ENCODE results near the gene NR2C2.

The NR2C2 gene

DNA sequence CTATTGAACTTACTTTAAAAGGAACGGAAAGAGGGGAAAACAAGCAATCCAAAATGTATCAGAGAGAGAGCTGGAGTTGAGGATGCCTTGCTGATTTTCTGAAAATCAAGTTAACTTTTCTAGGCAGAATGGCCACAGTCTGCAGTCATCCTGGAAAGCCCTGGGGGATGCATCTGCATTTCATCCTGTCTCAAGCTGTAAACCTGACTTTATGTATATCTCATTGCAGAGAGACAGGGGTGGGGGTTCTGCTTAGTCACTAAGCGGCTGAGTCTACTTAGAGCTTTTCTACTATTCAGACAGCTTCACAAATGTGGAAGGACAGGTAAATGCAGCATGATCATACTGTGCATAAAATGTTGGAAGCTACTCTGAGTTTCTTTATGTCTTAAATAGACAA lies 76.3 kb downstream of the NR2C2 start:
- DNase-seq (ENCODE audit: low spot score) = no peak

DNA sequence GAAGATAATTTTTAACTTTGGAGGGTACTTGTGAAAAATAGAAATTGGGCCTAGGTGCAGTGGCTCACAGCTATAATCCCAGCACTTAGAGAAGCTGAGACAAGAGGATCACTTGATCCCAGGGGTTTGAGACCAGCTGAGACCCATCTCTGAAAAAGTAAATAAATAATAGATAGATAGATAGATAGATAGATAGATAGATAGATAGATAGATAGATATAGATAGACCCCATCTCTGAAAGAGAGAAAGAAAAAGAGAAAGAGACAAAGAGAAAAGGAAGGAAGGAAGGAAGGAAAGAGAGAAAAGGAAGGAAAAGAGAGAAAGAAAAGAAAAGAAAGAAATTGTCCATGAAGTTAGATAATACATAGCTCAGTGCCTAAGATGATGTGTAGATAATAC lies 82.2 kb downstream of the NR2C2 start:
- no peak for DNase-seq (ENCODE audit: low spot score)

DNA sequence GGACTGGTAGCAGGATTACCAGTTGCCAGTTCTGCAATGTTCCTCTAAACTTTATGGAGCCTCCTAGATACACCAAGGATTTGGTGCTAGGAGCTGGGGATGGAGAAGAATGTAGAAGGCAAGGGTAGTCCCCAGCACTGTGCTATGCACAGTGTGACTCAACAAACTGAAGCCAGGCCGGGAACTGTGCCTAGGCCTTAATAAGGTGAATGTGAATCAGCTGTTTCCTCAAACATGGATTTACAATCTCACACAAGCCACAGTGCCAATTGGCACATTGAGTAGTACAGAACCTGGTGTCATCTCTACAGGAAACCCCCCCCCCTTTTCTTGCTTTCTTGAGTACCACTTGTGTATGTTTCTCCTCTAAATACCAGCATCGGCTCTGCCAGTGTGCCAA lies 85.3 kb downstream of the NR2C2 start:
- no peak for DNase-seq (ENCODE audit: low spot score)

DNA sequence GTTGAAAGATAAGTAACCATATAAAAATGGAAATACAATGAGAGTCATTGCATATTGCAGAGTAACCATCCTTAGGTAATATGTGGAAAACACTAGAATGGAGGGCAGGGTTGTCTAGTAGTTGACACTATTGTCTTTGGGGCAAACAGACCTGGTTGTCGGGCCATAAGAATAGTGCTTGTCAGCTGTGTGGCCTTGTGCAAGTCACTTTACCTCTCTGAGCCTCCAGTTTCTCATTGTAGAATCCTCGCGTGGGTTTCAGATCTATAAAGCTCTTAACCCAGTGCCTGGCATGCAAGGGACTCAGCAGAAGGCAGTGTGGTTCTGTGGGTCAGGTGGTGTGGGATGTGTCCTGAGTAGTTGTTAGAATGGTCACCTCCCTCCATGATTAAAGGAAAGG lies 85.7 kb downstream of the NR2C2 start:
- no peak for DNase-seq (ENCODE audit: low spot score)

DNA sequence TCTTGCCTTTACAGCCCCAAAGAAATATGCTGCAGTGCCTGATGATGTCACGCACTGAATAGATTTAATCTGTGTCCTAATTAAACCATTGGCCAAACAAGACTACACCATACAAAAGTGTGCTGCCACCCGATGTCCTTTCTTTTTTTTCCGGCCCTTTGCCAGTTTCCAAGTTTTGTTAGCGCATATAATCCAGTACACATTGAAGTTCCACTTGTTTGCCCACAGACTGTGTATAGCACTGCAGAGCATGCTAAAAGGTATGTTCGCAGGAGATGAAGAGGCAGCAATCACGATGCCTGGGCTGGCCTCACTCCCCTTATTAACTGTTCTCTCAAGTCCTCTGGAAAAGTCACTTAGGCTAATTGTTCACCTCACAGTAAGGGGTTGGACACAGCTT lies 90.9 kb downstream of the NR2C2 start:
- no peak for DNase-seq (ENCODE audit: low spot score)

DNA sequence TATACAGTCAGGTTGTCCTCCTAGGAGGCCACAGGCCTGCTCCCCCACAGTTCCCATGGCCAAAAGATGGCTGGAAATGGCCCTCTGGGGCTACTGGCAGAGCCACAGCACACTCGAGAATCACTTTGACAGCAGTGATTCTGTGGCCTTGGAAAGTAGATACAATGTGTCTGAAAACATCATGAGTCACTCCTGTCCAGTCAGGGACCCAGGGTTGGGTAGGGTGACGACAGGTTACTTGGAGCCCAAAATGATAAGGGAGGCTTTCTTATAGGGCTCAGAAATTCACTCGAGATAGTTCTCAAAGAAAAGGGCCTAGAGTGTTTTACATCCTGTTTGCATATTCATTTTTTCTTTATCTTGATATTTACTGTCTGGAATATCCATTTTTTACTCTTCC lies 93.5 kb downstream of the NR2C2 start:
- no peak for DNase-seq (ENCODE audit: low spot score)

DNA sequence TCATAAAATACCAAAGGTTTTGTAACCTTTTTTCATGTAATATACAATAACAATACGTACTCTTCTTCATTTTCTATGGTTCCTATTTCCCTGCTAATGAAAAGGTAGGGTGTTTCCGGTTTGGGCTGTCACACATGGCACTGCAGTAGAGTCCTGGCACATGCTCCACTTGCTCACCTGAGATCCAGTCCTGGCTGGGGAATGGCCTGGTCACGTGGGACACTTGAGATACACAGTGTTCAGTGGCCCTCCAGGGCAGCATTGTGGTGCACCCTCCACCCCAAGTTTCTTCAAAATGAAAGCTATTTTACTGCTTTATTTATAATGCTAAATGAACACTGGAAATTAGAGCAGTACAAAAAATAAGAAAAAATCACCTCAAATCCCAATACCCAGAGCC lies 94.6 kb downstream of the NR2C2 start:
- DNase-seq (ENCODE audit: low spot score) = no peak

DNA sequence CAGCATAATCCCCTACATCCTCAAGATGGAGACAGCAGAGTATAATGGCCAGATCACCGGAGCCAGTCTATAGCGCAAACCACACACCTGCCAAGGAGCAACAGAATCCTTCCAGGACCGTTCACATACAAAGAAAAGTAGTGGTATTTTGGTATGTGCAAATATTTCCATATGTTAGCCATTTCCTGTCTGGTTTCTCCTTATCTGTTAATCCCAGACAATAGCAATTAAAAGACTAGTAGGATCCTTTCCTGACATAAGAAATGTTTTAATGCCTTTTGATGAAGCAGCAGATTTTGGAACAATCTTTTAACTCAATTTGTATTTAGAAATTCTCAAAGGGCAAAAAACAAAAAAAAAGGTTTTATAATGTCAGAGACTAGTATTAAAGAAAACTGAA lies 95.6 kb downstream of the NR2C2 start:
- DNase-seq (ENCODE audit: low spot score) = no peak

DNA sequence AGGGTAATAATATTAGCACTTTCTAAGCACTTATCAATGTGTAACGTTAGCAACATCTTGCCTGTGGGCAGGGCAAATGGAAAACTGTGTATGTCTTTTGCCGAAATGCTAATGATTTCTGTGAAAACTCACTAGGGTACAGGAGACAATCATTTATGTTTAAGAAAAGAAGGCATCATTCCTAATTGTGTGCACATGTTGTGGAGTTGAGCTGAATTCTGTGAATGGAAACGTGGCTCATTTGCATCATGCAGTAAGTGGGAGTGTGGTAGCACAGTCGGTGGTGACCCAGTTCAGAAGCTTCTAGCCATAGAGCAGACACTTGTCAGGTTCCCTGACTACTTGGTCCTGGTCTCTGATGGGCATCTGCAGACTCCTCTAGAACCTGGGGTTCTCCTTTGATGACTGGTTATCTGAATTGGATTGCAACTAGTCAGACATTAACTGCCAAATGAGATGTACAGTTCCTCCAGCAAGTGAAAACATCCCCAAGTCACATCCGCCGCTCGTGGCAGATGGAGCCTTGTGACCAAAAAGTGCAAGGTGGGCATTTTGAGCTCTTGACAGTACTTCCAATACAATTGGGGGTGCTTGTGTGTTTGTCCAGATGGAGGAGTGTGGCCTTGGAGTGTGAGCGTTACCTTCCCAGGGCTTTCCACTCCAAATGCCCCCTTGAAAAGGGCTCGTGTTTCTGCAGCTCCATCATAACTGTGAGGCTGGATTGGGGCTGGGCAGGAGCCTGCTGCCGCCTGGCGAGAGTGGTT lies 96.2 kb downstream of the NR2C2 start:
- no peak for DNase-seq (ENCODE audit: low spot score)

DNA sequence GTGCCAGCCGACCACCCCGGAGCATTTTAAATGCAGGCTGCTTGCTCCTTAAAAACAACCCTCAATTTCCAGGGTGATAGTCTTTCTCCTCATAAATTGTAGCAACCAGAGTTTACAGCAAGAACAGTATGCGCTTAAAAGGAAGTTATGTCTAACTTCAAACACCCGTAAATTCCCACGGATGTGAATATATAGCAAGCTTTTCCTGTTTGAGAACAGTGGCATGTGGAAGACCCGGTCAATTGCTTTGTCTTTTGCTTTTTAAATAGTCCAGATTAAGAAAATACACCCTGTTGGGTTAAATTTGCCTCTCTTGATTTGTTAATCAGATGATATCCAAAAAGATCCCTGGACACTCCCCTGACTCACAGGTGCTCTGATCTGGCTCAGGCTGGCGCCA lies 96.9 kb downstream of the NR2C2 start:
- DNase-seq (ENCODE audit: low spot score) = no peak

DNA sequence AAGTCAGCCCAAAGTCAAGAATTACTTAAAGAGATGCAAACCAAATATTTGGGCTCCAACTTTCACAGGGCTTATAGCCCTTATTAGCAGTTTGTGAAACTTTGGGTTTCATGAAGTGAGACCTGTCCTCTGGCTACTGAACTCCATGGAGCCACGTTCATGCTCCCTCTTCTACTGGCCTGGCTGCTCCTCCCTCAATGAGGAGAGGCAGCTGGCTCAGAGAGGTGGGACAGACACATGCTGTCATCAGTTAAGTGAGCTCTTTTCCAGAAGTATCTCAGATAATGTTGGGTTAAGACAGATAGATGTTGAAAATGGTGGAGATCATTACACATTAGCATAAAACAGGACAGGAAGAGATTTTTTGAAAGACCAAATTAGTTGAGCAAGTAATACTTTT lies 98.3 kb downstream of the NR2C2 start:
- no peak for DNase-seq (ENCODE audit: low spot score)

DNA sequence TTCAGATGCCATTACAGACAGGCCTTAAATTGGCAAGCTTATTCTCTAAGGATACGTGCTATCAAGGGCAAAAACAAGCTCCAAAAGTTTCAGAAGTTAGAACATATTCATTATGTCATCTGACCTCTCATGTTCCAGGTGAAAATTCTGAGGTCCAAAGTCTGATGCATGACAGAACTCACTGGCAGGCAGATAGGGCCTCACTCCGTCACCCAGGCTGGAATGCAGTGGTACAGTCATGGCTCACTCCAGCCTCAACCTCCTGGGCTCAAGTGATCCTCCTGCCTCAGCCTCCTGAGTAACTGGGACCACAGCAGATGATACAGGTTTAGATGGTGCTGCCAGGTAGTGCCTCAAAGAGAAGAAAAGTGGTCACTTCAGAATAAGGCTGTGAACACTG lies 102.2 kb downstream of the NR2C2 start:
- no peak for DNase-seq (ENCODE audit: low spot score)

DNA sequence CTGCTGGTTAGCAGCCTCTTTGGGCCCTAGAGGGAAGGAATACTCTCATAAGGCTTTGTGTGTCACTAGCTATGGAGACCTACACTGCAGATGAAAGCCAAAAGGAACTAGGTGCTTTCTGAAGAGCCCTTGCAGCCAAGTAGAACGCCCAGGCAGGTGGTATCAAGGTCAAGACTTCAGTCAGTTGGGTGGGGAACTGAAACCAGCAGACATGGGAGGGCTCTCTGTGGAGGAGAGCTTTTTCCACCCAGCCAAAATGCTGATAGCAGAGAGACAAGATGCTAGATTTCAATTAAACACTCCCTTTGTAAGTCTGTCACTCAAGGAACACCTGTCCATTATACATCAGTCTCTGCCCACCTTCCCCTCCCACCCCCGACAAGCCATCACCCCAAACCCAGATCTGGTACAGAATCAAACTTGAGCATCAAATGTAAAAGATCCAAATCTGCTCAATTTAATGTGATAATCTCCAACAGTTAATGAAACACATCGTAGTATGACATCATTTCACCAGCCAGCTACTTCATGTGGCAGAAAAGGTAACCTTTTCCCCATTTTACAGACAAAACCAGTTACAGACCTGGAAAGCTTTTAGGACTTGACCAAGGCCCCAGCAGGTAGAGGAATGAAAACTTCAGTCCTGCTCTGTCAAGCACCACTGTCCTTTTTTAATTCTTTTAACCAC lies 103.2 kb downstream of the NR2C2 start:
- DNase-seq (ENCODE audit: low spot score) = no peak

DNA sequence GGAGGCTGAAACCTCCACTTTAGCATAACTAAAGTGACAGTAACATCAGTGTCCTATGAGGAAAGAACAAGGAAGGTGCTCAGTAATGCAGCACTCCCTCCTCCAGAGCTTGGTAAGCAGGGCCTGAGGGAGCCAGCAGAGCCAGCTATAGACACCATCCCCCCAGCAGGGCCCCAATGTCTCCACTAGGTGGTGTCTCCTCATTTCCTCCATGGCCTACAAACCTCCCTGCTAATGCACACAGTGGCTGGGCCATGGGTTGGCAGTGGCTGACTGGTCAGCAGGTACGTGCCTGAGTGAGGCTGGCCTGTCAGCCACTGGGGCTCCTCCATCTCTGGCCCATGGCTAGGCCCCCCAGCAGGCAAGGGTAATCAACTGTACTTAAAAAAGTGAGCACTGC lies 104.1 kb downstream of the NR2C2 start:
- peak; percentile 33 for DNase-seq (ENCODE audit: low spot score)

DNA sequence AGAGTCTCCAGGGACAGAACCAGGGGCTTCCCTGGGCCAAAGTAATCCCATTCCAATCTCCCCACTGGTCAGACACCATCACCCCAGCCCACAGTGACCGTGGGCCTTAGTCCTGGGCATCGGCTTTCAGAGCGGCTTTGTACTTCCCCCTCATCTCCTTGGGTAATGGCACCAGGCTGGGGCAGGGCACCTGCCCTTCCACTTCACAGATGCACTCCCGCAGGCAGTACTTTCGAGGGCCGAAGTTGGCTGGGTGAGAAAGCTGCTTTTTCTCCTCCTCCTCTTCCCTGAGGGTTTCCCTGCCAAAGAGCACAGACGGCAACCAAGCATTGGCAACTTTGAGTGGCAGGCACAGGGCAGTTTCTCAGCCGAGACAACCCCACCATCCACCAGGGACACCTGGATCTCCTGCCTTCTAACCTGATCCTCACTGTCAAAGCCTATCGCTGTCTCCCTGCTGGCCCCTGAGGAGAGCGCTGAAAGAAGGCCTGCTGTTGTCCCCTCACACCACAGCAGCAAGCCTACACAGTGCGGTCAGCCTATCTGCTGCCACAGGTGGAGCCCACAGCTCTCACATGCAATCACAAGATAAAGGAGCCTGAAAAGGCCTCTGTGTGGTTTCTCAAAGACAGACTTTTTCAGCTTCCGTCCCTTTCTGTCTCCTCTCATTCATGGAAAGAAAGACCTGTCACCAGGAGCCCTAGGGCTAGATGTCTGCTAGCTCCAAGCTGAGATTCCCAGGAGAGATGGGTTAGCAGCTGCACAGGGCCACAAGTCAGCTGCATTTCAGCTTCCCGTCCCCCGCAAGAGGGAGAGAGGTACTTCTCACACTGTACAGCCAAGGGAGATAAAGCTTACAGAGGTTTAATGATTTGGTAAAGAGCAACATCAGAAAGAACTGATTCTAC lies 105.2 kb downstream of the NR2C2 start:
- DNase-seq (ENCODE audit: low spot score) = no peak

DNA sequence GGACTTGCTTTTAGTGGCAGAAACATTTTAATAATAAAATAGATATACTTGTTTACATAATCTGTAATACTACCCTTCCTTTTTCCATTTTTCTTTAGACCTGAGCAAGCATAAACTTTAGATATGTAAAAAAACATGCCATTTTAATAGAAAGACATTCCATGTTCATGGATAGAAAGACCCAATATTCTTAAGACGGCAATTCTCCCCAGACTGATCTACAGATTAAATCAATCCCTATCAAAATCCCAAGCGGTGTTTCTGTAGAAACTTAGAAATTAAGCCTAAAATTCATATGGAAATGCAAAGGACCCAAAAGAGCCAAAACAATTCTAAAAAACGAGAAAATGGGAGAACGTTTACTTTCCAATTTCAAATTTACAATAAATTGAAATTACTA lies 106.2 kb downstream of the NR2C2 start:
- no peak for DNase-seq (ENCODE audit: low spot score)

DNA sequence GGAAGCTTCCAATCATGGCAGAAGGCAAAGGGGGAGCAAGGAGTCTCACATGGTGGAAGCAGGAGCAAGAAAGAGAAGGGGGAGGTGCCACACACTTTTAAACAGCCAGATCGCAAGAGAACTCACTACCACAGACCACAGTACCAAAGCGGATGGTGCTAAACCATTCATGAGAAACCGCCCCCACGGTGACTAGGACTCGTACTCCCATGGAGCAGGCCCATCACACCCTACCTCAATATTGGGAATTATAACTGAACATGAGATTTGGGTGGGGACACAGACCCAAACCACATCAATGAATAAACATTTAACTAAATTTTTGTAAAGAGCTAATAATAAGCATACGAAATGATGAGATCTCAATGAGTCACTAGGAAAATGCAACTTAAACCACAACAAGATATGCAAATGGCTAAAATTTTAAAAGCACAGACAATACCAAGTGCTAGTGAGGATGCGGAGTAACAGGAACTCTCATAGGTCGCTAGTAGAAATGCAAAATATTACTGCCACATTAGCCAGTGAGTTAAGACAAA lies 107.7 kb downstream of the NR2C2 start:
- peak; percentile 52 for DNase-seq (ENCODE audit: low spot score)

DNA sequence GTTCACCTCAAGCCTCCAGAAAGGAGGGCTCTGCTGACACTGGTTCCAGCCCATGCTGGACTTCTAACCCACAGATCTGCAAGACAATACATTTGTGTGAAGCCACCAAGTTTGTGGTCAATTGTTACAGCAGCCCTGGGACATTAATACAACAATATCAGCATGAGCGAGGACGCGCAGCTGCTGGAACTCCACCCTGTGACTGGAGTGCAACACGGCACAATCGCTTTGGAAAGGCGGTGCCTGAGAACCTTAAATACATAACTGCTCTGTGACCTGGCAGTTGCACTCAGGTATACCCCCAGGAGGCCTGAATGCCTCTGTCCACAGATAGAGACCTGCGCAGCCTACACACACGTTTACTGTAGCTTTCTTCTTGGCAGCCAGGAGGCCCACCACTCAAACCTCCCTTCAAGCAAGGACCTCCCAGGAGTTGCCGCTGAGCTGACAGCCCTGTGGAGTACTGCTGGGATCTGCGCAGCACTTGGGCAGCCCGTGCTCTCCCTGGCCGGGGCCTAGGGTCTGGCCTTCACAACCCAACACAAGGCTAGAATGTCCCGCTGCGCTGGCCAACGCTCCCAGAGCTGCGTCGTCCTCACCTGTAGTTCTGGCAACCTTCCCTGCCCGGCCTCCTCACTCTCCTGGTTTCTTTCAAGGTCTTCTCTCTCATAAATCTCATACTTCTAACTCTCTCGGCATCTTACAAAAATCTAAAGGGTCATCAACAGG lies 109.5 kb downstream of the NR2C2 start:
- no peak for DNase-seq (ENCODE audit: low spot score)

DNA sequence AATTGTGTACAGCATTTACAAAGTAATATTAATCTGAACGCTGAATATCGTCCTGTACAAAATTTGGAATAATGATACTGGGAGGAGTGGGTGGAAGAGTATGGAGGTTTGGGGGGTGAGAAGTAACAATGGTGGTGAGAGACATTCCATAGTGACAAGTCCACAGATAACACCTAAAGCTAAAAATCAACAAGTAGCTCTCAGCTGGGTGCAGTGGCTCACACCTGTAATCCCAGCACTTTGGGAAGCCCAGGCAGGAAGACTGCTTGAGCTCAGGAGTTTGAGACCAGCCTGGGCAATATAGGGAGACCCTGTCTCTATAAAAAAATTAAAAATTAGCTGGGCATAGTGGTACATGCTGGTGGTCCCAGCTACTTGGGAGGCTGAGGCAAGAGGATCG lies 112.6 kb downstream of the NR2C2 start:
- DNase-seq (ENCODE audit: low spot score) = no peak

DNA sequence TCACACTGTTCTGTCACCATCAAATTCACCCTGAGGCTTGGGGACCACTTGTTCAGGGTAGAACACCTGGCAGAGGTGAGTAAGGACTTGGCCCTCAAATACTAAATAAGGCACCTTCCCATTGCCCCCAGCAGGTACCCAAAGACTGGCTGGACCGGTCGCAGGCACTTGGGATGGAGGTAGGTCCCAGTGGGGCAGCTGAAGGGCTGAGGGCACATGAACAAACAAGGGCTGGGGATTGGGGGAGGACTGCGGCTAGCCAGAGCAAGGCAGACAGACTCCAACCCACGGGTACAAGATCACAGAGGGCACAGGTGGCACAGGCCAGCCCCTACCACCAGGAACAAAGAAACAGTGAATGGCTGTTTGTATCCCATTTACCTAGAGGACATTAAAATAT lies 115.9 kb downstream of the NR2C2 start:
- no peak for DNase-seq (ENCODE audit: low spot score)

DNA sequence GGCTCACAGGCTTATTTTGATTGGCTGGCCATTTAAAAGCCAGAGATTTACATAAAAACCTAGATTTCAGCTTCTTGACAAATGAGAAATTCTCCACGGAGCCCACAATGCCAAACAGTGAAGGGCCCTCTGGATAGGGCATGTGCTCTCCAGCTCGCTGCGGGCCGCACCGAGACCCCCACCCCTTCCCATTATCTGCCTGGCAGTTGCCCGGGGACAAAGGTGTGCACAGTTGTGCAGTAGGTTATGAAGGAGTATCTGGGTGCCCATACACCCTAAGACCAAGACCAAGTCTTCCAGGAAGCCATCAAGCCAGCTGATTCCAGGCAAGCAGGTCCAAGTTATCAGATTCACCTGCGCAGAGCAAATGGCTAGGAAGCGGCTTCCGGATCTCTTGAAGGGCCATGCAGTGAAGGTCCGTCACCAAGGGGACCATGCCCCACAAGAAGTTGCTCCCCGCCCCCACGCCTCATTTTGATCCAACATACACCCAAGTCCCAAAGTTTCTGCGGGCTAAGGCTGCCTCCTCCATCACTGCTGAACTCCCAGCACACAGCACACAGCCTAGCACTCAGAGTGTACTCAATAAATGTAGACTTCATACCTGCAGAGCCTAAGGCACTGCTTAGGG lies 116.4 kb downstream of the NR2C2 start:
- DNase-seq (ENCODE audit: low spot score) = no peak
